TTC549 (cell line): ENCODE data around the gene SYNJ2.

Experiments
- FAIRE-seq: peaks from 2 replicates; lab custom pipeline; 2012; peaks lifted over from hg19 to GRCh38; lab: Jason Lieb, UNC

The SYNJ2 gene

DNA sequence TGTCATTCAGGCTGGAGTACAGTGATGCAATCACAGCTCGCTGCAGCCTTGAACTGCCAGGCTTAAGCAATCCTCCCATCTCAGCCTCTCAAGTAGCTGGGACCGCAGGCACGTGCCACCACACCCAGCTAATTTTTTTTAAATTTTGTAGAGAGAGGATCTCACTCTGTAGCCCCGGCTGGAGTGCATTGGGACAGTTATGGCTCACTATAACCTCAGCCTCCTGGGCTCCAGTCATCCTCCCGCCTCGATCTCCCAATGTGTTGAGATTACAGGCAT, 99.9 kb downstream of the SYNJ2 start:
- FAIRE-seq = no peak

- no peak for FAIRE-seq
Observed at GRCh38 chr6:158083455-158084325, 102.0 kb downstream of the SYNJ2 start.

DNA sequence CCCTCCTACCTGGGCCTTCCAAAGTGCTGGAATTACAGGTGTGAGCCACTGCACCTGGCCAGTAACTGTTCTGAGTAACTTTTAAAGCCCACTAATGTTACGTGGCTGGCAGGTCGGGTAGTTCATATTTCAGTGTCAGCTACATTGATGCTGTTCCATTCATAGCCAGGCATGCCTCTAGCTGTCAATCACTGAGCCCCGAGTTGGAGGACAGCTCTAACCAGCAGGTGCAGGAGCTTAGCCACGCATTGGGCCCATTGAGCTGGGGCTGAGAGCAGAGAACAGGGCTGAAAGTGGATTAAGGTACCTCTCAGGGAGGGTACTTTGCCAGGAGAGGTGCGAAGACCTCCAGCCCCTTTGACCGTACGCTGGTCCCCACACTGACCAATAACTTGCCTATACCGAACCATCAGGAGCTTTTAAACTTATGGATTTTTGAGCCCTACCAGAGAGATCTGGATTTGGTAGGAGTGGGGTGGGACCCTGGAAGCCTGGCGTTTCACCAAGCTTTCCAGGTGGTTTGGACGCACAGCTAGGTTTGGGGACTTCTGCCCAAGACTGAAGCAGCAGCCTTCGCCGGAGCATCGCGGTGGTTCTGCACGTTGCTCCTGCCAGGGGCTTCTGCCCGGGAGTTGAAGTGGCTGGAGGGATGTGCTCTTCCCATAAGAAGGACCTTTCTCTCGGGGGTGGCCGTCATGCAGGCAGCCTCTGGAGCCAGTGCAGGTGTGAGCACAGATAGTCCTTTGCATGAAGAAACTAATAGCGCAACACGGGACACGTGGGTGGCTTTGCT, 103.8 kb downstream of the SYNJ2 start:
- FAIRE-seq = no peak

- no peak for FAIRE-seq
Observed at GRCh38 chr6:158086054-158086503, 104.4 kb downstream of the SYNJ2 start.

GRCh38 chr6:158086504-158087223, 105.0 kb downstream of the SYNJ2 start:
- no peak for FAIRE-seq

GRCh38 chr6:158087224-158087867, 105.7 kb downstream of the SYNJ2 start:
- no peak for FAIRE-seq

- FAIRE-seq = no peak
Observed at GRCh38 chr6:158092806-158093205, 111.1 kb downstream of the SYNJ2 start.

DNA sequence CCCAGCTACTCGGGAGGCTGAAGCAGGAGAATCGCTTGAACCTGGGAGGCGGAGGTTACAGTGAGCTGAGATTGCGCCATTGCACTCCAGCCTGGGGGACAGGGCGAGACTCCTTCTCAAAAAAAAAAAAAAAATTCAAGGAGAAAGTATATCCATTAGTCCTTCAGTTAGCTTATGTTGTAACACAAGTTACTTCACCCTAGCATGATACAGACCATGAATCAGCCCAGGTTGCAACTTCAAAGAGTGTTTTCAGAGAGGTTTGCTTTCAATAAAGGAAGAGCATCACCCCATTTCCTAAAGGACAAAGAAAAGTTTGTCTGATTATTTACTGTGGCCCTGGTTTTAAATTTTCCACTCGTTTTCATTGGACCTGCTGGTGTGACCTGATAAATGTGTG, 113.4 kb downstream of the SYNJ2 start:
- FAIRE-seq = no peak

DNA sequence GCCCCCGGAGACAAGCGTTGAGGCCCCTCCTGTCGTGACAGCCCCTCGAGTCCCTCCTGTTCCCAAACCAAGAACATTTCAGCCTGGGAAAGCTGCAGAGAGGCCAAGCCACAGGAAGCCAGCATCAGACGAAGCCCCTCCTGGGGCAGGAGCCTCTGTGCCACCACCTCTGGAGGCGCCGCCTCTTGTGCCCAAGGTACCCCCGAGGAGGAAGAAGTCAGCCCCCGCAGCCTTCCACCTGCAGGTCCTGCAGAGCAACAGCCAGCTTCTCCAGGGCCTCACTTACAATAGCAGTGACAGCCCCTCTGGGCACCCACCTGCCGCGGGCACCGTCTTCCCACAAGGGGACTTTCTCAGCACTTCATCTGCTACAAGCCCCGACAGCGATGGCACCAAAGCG, 114.0 kb downstream of the SYNJ2 start:
- FAIRE-seq = no peak

- no peak for FAIRE-seq
Observed at GRCh38 chr6:158103228-158103627, 121.6 kb downstream of the SYNJ2 start.

DNA sequence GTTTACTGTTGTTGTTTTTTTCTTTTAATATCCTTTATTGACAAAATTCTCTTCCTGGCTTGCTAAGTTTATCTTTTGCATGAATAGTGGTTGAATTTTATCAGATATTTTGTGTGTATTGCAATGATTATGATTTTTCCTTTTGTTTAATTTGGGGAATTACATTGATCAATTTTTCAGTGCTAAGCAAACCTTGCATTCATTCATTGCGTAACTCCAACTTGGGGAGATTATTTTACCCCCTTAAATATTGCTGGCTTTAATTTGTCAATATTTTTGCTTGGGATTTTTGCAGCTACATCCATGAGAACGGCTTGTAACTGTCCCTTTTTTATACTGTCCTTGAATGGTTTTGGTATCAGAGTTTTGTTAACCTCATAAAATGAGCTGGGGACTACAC, 123.0 kb downstream of the SYNJ2 start:
- FAIRE-seq = no peak

DNA sequence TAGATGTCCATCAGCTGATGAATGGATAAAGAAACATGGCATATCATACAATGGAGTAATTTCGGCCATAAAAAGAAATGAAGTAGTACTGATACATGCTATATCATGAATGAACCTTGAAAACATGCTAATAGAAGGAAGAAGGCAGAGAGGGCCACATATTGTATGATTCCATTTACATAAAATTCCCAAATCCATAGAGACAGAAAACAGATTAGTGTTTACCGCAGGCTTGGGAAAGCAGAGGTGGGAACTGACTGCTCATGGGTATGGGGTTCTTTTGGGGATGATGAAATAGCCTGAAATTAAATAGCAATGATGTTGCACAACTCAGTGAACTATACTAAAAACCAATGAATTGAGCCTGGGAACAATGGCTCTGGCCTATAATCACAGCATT, 128.1 kb downstream of the SYNJ2 start:
- FAIRE-seq = no peak

GRCh38 chr6:158110986-158111385, 129.3 kb downstream of the SYNJ2 start:
- no peak for FAIRE-seq

DNA sequence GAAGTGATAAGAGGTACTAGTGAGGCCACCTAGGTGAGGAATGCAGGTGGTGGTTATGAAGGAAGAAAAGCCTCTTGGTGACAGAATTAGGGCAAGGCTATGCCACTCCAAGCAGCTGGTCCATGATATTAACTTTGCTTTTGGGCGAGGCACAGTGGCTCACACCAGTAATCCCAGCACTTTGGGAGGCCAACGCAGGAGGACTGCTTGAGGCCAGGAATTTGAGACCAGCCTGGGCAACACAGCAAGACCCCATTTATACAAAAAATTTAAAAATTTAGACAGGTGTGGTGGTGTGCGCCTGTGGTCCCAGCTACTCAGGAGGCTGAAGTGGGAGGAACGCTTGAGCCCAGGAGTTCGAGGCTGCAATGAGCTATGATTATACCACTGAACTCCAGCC, 130.3 kb downstream of the SYNJ2 start:
- no peak for FAIRE-seq

DNA sequence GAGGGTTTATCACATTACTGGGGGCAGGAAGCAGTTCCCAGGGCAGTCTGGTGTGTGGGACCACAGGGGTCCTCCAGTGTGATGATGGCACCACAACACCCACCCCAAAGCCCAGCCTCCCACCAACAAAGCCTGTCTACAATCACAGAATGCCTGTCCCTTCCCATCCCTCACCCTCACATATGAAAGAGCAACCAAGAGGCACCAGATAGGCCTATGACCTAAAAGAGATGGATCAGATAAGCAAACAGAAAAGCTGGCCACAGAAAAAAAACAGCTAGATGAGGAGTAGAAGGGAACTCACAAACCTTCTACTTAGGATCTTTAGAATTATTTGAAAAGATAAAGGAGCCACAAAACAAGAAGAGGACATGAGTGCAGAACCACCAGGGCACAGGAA, 132.1 kb downstream of the SYNJ2 start:
- FAIRE-seq = no peak

DNA sequence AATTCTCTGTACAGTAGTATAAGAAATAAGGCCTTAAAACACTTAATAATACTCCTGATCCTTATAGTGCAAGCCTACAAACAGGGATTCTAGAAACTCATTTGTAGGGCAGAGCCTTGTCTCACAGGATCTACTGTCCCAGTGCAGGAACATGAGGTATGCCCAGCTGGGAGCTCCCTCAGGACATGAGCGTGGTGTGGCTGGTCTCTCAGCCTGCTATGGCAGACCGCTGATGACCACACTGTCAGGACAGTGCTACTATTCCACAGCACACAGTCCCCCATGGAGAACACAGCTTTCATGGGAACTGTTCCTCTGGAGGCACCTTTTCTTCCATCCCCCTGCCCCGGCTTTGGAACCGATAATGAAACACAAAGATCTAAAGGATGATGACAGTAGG, 133.4 kb downstream of the SYNJ2 start:
- no peak for FAIRE-seq

GRCh38 chr6:158115508-158115907, 133.8 kb downstream of the SYNJ2 start:
- no peak for FAIRE-seq

GRCh38 chr6:158118886-158119285, 137.2 kb downstream of the SYNJ2 start:
- FAIRE-seq = no peak

DNA sequence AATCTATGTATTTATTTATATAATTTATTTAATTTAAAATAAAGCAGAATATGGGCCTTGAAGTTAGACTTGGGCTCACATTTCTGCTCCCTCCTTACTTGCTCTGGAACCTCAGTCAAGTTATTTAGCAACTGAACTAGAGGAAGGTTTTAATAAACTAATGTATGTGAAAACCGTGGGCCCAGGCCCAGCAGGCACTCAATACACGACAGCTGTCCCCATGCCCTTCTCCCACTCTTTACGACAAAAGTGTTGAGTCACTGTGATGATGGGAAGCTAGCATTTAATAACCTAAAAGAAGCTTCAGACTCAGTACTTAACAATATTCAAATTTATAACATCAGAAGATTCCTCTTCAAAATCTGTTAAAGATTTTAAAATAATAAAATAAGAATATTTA, 139.7 kb downstream of the SYNJ2 start:
- FAIRE-seq = no peak

DNA sequence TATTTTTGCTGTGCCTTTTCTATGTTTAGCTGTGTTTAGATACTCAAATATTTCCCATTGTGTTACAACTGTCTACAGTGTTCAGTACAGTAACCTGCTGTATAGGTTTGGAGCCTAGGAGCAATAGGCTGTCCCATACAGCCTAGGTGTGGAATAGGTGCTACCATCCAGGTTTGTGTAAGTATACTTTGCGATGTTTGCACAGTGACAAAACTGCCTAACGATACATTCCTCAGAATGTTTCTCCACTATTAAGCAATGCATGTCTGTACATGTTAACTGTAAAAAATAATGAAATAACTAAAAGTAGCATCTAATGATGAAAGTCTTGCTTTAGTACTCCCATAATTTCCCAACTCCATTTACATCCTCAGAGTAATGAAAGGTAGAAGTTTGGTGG, 140.4 kb downstream of the SYNJ2 start:
- FAIRE-seq = no peak

- FAIRE-seq = no peak
Observed at GRCh38 chr6:158124288-158124687, 142.6 kb downstream of the SYNJ2 start.

GRCh38 chr6:158125271-158125670, 143.6 kb downstream of the SYNJ2 start:
- FAIRE-seq = no peak

DNA sequence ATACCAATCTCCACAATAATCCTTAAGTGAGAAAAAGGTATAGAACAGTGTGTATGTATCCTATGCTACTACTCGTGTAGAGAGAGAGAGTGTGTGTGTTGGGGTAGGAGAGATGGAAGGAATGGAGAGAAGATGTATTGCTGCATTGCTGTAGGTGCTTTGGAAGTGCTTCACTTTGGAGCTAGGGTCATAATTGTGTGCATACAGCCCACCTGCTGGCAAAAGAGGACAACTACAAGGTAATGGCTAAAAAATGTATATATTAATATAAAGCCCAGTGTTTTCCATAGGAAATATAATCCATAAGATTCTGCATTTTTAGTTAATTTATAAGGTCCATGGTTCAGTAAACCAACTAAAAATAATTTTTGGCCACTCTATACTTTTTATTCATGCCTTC, 150.3 kb downstream of the SYNJ2 start:
- no peak for FAIRE-seq
